GM23338 (cell line): ENCODE results near the gene NOP58.

Experiments
- CREB1 ChIP-seq: fragments of 250-450 bp; sonication (Bioruptor Pico); IDR thresholded peaks from 2 replicates; pipeline ENCODE4 v1.5.0; 2020; ENCODE audit warnings: low read depth, mild to moderate bottlenecking, moderate library complexity
- EZH2 ChIP-seq: fragments of 200-600 bp; sonication (generic); IDR thresholded peaks from one replicate; pipeline ENCODE4 v1.8.0; 2017; ENCODE audit warnings: antibody characterized with exemption, mild to moderate bottlenecking, low read depth; ENCODE audit not compliant: unreplicated experiment
- EZH2phosphoT487 ChIP-seq: fragments of 200-600 bp; sonication (generic); IDR thresholded peaks from one replicate; pipeline ENCODE4 v1.8.1; 2018; ENCODE audit warnings: antibody characterized with exemption; ENCODE audit not compliant: unreplicated experiment
- JUNB ChIP-seq: IDR thresholded peaks from one replicate; pipeline ENCODE4 v1.6.1; 2016; ENCODE audit warnings: antibody characterized with exemption; ENCODE audit not compliant: unreplicated experiment
- POLR2AphosphoS5 ChIP-seq: IDR thresholded peaks from 2 replicates; pipeline ENCODE4 v1.6.1; 2016; ENCODE audit warnings: antibody characterized with exemption, low read depth
- STAT1 ChIP-seq: IDR thresholded peaks from one replicate; pipeline ENCODE4 v1.6.1; 2016; ENCODE audit warnings: antibody characterized with exemption; ENCODE audit not compliant: unreplicated experiment
- ZNF114 ChIP-seq: fragments of 250-450 bp; sonication (Bioruptor Pico); IDR thresholded peaks from 2 replicates; pipeline ENCODE4 v1.5.0; 2020; ENCODE audit warnings: mild to moderate bottlenecking, moderate library complexity
- ZNF331 ChIP-seq: fragments of 250-450 bp; sonication (Bioruptor Pico); IDR thresholded peaks from 2 replicates; pipeline ENCODE4 v1.5.0; 2020; ENCODE audit warnings: low read depth, mild to moderate bottlenecking, moderate library complexity
- TF ChIP-seq, protein P1 (sequence below), 2 experiments: fragments of 200-600 bp in 1 of 2; sonication (generic) in 1 of 2; conservative IDR thresholded peaks; 2 replicates each; pipeline versions ENCODE4 v1.5.1 to v1.6.1; 2016 to 2017; ENCODE audit warnings: antibody characterized with exemption in 2 of 2, low read depth in 2 of 2, mild to moderate bottlenecking in 2 of 2, moderate library complexity in 1 of 2
- TF ChIP-seq, protein P2 (sequence below): IDR thresholded peaks from one replicate; pipeline ENCODE4 v1.6.1; 2018; ENCODE audit warnings: antibody characterized with exemption; ENCODE audit not compliant: unreplicated experiment

- TF ChIP-seq, protein P1, sequence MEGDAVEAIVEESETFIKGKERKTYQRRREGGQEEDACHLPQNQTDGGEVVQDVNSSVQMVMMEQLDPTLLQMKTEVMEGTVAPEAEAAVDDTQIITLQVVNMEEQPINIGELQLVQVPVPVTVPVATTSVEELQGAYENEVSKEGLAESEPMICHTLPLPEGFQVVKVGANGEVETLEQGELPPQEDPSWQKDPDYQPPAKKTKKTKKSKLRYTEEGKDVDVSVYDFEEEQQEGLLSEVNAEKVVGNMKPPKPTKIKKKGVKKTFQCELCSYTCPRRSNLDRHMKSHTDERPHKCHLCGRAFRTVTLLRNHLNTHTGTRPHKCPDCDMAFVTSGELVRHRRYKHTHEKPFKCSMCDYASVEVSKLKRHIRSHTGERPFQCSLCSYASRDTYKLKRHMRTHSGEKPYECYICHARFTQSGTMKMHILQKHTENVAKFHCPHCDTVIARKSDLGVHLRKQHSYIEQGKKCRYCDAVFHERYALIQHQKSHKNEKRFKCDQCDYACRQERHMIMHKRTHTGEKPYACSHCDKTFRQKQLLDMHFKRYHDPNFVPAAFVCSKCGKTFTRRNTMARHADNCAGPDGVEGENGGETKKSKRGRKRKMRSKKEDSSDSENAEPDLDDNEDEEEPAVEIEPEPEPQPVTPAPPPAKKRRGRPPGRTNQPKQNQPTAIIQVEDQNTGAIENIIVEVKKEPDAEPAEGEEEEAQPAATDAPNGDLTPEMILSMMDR (conservative IDR thresholded peaks at IDR 0.05; ENCODE audit: low read depth in 2 of 2): no peak
- TF ChIP-seq POLR2AphosphoS5 (no peak), EZH2 (no peak), CREB1 (CRISPR knock-in tag) (no peak), STAT1 (no peak), EZH2phosphoT487 (no peak), ZNF331 (CRISPR knock-in tag) (no peak), ZNF114 (CRISPR knock-in tag) (no peak), JUNB (no peak)
- TF ChIP-seq, protein P2, sequence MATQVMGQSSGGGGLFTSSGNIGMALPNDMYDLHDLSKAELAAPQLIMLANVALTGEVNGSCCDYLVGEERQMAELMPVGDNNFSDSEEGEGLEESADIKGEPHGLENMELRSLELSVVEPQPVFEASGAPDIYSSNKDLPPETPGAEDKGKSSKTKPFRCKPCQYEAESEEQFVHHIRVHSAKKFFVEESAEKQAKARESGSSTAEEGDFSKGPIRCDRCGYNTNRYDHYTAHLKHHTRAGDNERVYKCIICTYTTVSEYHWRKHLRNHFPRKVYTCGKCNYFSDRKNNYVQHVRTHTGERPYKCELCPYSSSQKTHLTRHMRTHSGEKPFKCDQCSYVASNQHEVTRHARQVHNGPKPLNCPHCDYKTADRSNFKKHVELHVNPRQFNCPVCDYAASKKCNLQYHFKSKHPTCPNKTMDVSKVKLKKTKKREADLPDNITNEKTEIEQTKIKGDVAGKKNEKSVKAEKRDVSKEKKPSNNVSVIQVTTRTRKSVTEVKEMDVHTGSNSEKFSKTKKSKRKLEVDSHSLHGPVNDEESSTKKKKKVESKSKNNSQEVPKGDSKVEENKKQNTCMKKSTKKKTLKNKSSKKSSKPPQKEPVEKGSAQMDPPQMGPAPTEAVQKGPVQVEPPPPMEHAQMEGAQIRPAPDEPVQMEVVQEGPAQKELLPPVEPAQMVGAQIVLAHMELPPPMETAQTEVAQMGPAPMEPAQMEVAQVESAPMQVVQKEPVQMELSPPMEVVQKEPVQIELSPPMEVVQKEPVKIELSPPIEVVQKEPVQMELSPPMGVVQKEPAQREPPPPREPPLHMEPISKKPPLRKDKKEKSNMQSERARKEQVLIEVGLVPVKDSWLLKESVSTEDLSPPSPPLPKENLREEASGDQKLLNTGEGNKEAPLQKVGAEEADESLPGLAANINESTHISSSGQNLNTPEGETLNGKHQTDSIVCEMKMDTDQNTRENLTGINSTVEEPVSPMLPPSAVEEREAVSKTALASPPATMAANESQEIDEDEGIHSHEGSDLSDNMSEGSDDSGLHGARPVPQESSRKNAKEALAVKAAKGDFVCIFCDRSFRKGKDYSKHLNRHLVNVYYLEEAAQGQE: no peak
These were observed 21.0 kb downstream of the NOP58 start for GRCh38 chr2:202286595-202286994.
